HL-60 (cell line): Measurements from ENCODE around the gene ABCC8.

ENCODE experiments used
- GABPA ChIP-seq: IDR thresholded peaks from 2 replicates; pipeline ENCODE4 v1.6.1; 2012; ENCODE audit warnings: low read depth
- POLR2AphosphoS5 ChIP-seq: IDR thresholded peaks from 2 replicates; pipeline ENCODE4 v1.6.1; 2012; ENCODE audit warnings: low read depth
- SPI1 ChIP-seq: IDR thresholded peaks from 2 replicates; pipeline ENCODE4 v1.6.1; 2012; ENCODE audit warnings: low read depth, mild to moderate bottlenecking, borderline replicate concordance
- TF ChIP-seq, protein P1 (sequence below): IDR thresholded peaks from one replicate; pipeline ENCODE4 v1.5.1; 2011; ENCODE audit warnings: low read length, control low read depth, inconsistent platforms; ENCODE audit not compliant: insufficient read depth
- TF ChIP-seq, protein P2 (sequence below): IDR thresholded peaks from 2 replicates; pipeline ENCODE4 v1.6.1; 2012; ENCODE audit warnings: low read depth; ENCODE audit not compliant: insufficient replicate concordance

DNA sequence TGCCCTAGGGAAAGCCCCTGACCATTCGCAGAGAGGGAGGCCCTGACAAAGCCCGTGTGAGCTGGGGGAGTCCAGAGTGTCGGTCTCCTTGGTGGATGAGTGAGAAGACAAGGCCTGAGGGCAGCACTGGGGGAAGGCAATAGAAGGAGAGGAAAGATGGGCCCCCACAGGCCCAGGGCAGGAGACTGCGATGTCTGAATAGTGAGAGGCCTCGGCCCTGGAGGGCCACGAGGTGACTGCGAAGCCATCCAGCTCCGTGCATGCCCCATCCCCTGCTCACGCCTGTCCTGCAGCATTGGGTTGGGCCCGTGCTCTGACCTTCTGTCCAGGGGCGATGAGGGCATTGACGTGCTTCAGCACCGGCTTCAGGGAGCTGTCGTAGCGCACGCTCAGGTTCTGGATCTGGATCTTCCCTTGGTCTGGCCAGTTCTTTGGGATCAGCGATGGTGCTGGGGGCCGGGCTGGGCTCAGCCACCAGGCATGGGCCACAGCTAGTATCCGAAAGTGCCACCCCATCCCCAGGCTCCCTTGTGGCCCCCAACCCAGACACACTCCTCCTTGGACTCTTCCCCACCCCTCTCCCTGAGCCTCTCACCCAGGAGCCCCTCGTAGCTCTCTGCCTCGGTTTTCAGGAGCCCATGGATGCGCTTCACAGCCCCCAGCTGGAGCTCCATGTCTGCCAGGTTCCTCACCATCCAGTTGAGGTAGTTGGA lies 79.9 kb downstream of the ABCC8 start:
- TF ChIP-seq, protein P1, sequence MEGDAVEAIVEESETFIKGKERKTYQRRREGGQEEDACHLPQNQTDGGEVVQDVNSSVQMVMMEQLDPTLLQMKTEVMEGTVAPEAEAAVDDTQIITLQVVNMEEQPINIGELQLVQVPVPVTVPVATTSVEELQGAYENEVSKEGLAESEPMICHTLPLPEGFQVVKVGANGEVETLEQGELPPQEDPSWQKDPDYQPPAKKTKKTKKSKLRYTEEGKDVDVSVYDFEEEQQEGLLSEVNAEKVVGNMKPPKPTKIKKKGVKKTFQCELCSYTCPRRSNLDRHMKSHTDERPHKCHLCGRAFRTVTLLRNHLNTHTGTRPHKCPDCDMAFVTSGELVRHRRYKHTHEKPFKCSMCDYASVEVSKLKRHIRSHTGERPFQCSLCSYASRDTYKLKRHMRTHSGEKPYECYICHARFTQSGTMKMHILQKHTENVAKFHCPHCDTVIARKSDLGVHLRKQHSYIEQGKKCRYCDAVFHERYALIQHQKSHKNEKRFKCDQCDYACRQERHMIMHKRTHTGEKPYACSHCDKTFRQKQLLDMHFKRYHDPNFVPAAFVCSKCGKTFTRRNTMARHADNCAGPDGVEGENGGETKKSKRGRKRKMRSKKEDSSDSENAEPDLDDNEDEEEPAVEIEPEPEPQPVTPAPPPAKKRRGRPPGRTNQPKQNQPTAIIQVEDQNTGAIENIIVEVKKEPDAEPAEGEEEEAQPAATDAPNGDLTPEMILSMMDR: no peak
- TF ChIP-seq, protein P2, sequence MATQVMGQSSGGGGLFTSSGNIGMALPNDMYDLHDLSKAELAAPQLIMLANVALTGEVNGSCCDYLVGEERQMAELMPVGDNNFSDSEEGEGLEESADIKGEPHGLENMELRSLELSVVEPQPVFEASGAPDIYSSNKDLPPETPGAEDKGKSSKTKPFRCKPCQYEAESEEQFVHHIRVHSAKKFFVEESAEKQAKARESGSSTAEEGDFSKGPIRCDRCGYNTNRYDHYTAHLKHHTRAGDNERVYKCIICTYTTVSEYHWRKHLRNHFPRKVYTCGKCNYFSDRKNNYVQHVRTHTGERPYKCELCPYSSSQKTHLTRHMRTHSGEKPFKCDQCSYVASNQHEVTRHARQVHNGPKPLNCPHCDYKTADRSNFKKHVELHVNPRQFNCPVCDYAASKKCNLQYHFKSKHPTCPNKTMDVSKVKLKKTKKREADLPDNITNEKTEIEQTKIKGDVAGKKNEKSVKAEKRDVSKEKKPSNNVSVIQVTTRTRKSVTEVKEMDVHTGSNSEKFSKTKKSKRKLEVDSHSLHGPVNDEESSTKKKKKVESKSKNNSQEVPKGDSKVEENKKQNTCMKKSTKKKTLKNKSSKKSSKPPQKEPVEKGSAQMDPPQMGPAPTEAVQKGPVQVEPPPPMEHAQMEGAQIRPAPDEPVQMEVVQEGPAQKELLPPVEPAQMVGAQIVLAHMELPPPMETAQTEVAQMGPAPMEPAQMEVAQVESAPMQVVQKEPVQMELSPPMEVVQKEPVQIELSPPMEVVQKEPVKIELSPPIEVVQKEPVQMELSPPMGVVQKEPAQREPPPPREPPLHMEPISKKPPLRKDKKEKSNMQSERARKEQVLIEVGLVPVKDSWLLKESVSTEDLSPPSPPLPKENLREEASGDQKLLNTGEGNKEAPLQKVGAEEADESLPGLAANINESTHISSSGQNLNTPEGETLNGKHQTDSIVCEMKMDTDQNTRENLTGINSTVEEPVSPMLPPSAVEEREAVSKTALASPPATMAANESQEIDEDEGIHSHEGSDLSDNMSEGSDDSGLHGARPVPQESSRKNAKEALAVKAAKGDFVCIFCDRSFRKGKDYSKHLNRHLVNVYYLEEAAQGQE: no peak
- TF ChIP-seq POLR2AphosphoS5 (no peak), SPI1 (no peak), GABPA (no peak)
